ENCODE results near the gene APBB2. TPM values are rescaled to one million over a fixed set of nuclear protein-coding genes. Genes with fewer than 3 reads are reported as not detected.

APBB2 gene
- total and polyA plus RNA-seq, 4 donors: 4.8 to 31.5 (median 11.2) TPM

DNA sequence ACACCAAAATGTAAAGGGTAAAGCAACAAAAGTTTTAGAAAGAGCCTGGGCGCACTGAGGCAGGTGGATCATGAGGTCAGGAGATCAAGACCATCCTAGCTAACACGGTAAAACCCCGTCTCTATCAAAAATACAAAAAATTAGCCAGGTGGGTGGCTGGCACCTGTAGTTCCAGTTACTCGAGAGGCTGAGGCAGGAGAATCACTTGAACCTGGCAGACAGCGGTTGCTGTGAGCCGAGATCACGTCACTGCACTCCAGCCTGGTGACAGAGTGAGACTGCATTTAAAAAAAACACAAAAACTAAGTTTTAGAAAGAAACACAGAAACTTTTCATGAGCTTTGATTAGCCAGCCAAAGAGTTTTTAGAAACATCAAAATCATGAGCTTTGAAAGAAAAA, 76.5 kb downstream of the APBB2 start:
- Histone ChIP-seq H3K4me1 (ENCODE audit: control insufficient read depth in 4 of 4, insufficient read depth in 4 of 4, low read length in 3 of 4) (peaks cover 8 to 30% (median 18%) of the 10 kb centered on the region in 4 donors), H3K36me3 (ENCODE audit: control insufficient read depth in 4 of 4, insufficient read depth in 3 of 4, low read depth in 1 of 4, low read length in 3 of 4) (no peaks in the 10 kb centered on the region), H3K9me3 (ENCODE audit: control insufficient read depth in 4 of 4, low read length in 3 of 4) (no peaks in the 10 kb centered on the region), H3K4me3 (ENCODE audit: low read depth in 1 of 3, low read length in 3 of 3) (no peak overlapping the region), H3K27me3 (ENCODE audit: control insufficient read depth in 4 of 4, insufficient read depth in 4 of 4, low read length in 3 of 4) (no peaks in the 10 kb centered on the region), H3K27ac (ENCODE audit: low read depth in 1 of 2, low read length in 2 of 2) (no peak overlapping the region), H3K9ac (ENCODE audit: low read depth in 1 of 2, low read length in 2 of 2) (no peak overlapping the region)
- TF ChIP-seq, protein P1, sequence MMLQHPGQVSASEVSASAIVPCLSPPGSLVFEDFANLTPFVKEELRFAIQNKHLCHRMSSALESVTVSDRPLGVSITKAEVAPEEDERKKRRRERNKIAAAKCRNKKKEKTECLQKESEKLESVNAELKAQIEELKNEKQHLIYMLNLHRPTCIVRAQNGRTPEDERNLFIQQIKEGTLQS (IDR thresholded peaks at IDR 0.05): no peak
- TF ChIP-seq EGR1 (IDR thresholded peaks at IDR 0.05; ENCODE audit: low read depth in 2 of 2): no peak
- TF ChIP-seq JUND (IDR thresholded peaks at IDR 0.05): no peak
- no peak for TF ChIP-seq CTCF (IDR thresholded peaks at IDR 0.05; ENCODE audit: low read depth, low read length, missing input control)
- no peak for TF ChIP-seq YY1 (IDR thresholded peaks at IDR 0.05)
- TF ChIP-seq REST (IDR thresholded peaks at IDR 0.05): no peak
- TF ChIP-seq HNF4A (conservative IDR thresholded peaks at IDR 0.05): no peak
- no peak for TF ChIP-seq GABPA (IDR thresholded peaks at IDR 0.05 in 1 of 2, conservative IDR thresholded peaks at IDR 0.05 in 1 of 2)
- TF ChIP-seq RAD21 (IDR thresholded peaks at IDR 0.05): no peak
- no peak for TF ChIP-seq FOXA1 (IDR thresholded peaks at IDR 0.05)
- no peak for TF ChIP-seq TAF1 (conservative IDR thresholded peaks at IDR 0.05)
- no peak for TF ChIP-seq NR2F2 (IDR thresholded peaks at IDR 0.05)
- TF ChIP-seq SP1 (IDR thresholded peaks at IDR 0.05): no peak
- TF ChIP-seq, protein P2, sequence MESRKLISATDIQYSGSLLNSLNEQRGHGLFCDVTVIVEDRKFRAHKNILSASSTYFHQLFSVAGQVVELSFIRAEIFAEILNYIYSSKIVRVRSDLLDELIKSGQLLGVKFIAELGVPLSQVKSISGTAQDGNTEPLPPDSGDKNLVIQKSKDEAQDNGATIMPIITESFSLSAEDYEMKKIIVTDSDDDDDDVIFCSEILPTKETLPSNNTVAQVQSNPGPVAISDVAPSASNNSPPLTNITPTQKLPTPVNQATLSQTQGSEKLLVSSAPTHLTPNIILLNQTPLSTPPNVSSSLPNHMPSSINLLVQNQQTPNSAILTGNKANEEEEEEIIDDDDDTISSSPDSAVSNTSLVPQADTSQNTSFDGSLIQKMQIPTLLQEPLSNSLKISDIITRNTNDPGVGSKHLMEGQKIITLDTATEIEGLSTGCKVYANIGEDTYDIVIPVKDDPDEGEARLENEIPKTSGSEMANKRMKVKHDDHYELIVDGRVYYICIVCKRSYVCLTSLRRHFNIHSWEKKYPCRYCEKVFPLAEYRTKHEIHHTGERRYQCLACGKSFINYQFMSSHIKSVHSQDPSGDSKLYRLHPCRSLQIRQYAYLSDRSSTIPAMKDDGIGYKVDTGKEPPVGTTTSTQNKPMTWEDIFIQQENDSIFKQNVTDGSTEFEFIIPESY (IDR thresholded peaks at IDR 0.05): no peak
- 91% methylated on average over 7 of the region's 7 CpGs for WGBS
- no peak for DNase-seq (ENCODE audit: low spot score)

GRCh38 chr4:41136456-41136855, 77.9 kb downstream of the APBB2 start:
- no peak overlapping the region for H3K4me3 ChIP-seq (ENCODE audit: low read depth in 1 of 3, low read length in 3 of 3)
- no peaks in the 10 kb centered on the region for H3K9me3 ChIP-seq (ENCODE audit: control insufficient read depth in 4 of 4, low read length in 3 of 4)
- H3K4me1 ChIP-seq (ENCODE audit: control insufficient read depth in 4 of 4, insufficient read depth in 4 of 4, low read length in 3 of 4): peaks cover 3 to 31% (median 15%) of the 10 kb centered on the region in 4 donors
- no peak overlapping the region for H3K27ac ChIP-seq (ENCODE audit: low read depth in 1 of 2, low read length in 2 of 2)
- TF ChIP-seq, protein P3, sequence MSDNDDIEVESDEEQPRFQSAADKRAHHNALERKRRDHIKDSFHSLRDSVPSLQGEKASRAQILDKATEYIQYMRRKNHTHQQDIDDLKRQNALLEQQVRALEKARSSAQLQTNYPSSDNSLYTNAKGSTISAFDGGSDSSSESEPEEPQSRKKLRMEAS (IDR thresholded peaks at IDR 0.05): no peak
- TF ChIP-seq EGR1 (IDR thresholded peaks at IDR 0.05; ENCODE audit: low read depth in 2 of 2) (no peak), YY1 (IDR thresholded peaks at IDR 0.05) (no peak), JUND (IDR thresholded peaks at IDR 0.05) (no peak), REST (IDR thresholded peaks at IDR 0.05) (no peak), HNF4A (conservative IDR thresholded peaks at IDR 0.05) (no peak), TAF1 (conservative IDR thresholded peaks at IDR 0.05) (no peak), GABPA (IDR thresholded peaks at IDR 0.05 in 1 of 2, conservative IDR thresholded peaks at IDR 0.05 in 1 of 2) (no peak), NR2F2 (IDR thresholded peaks at IDR 0.05) (no peak), FOXA2 (IDR thresholded peaks at IDR 0.05) (no peak), FOXA1 (IDR thresholded peaks at IDR 0.05) (no peak)
- TF ChIP-seq, protein P2 (IDR thresholded peaks at IDR 0.05): no peak
- H3K27me3 ChIP-seq (ENCODE audit: control insufficient read depth in 4 of 4, insufficient read depth in 4 of 4, low read length in 3 of 4): no peaks in the 10 kb centered on the region
- DNase-seq (ENCODE audit: low spot score): no peak
- no peak overlapping the region for H3K9ac ChIP-seq (ENCODE audit: low read depth in 1 of 2, low read length in 2 of 2)
- 60% methylated on average over 3 of the region's 3 CpGs for WGBS
- H3K36me3 ChIP-seq (ENCODE audit: control insufficient read depth in 4 of 4, insufficient read depth in 3 of 4, low read depth in 1 of 4, low read length in 3 of 4): no peaks in the 10 kb centered on the region

Measured in liver (tissue), 9 donors.